A673 (cell line): ENCODE results near the gene ADGRG2.

Experiments
- EZH2 ChIP-seq: fragments of 200-600 bp; sonication (generic); IDR thresholded peaks from 2 replicates; pipeline ENCODE4 v1.6.1; 2017; ENCODE audit warnings: borderline replicate concordance, low read depth, mild to moderate bottlenecking, mixed read lengths, antibody characterized with exemption, low read length; ENCODE audit not compliant: poor library complexity, severe bottlenecking
- TF ChIP-seq, protein P1 (sequence below): fragments of 300-800, 200-600 bp; sonication (generic); conservative IDR thresholded peaks from 2 replicates; pipeline ENCODE4 v1.5.1; 2017; ENCODE audit warnings: low read depth, mild to moderate bottlenecking, antibody characterized with exemption, low read length, moderate library complexity, mixed read lengths

DNA sequence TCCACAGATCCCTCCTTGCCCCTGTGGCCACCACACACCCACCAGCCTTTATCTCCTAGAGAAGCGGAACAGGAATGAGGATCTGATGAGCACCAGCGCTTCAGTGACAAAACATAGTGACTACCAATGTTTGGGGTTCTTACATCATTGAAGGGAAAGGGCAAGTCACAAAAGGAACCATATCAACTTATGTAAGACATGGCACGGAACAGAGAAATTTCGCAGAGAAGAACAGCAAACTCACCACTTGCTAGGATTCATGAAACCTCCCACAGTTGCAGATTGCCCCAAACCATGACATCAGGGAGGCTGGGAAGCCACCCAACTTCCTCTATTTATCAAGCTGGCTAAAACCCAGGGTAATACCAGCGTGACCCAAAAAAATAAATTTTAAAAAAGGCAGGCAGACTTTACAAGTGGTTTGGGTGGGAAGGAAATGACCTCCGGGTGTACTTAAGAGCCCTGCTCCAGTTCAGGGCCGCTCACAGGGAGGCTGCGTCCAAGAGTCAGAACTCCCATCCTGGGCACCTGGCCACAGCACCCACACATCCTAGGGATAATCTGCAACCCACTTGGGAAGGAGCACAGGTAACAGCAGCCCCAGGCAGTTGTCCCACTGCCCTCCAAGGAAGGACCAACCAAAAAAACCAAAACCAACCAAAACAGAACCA, 36.0 kb downstream of the ADGRG2 start:
- TF ChIP-seq, protein P1, sequence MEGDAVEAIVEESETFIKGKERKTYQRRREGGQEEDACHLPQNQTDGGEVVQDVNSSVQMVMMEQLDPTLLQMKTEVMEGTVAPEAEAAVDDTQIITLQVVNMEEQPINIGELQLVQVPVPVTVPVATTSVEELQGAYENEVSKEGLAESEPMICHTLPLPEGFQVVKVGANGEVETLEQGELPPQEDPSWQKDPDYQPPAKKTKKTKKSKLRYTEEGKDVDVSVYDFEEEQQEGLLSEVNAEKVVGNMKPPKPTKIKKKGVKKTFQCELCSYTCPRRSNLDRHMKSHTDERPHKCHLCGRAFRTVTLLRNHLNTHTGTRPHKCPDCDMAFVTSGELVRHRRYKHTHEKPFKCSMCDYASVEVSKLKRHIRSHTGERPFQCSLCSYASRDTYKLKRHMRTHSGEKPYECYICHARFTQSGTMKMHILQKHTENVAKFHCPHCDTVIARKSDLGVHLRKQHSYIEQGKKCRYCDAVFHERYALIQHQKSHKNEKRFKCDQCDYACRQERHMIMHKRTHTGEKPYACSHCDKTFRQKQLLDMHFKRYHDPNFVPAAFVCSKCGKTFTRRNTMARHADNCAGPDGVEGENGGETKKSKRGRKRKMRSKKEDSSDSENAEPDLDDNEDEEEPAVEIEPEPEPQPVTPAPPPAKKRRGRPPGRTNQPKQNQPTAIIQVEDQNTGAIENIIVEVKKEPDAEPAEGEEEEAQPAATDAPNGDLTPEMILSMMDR: no peak
- TF ChIP-seq EZH2: no peak
